ENCODE data around the gene GABRR2.

Gene GABRR2

GRCh38 chr6:89282749-89283148, 32.4 kb downstream of the GABRR2 start:
- H3F3A ChIP-seq (ENCODE audit: insufficient read depth) = no peaks in the 10 kb centered on the region
- H3K27ac ChIP-seq (ENCODE audit: low read depth, low read length) = no peak overlapping the region
- H4K20me1 ChIP-seq (ENCODE audit: low read depth, low read length) = no peaks in the 10 kb centered on the region
- no peak overlapping the region for H3K4me2 ChIP-seq (ENCODE audit: low read depth, low read length, poor library complexity, severe bottlenecking)
- H3K9me3 ChIP-seq (ENCODE audit: insufficient read depth, low read length) = no peaks in the 10 kb centered on the region
- H3K4me3 ChIP-seq (ENCODE audit: insufficient read depth, low read length, poor library complexity, severe bottlenecking) = no peak overlapping the region
- TF ChIP-seq EZH2phosphoT487 (conservative IDR thresholded peaks at IDR 0.05; ENCODE audit: low read length) (no peak), CTCF (IDR thresholded peaks at IDR 0.05; ENCODE audit: insufficient read depth, low read length, poor library complexity, severe bottlenecking) (no peak)
- H3K79me2 ChIP-seq (ENCODE audit: insufficient read depth, low read length) = no peaks in the 10 kb centered on the region
- H3K36me3 ChIP-seq (ENCODE audit: low read length) = no peaks in the 10 kb centered on the region
- H2AFZ ChIP-seq (ENCODE audit: low read depth, low read length, severe bottlenecking) = no peak overlapping the region
- H3K27me3 ChIP-seq (ENCODE audit: low read length) = no peaks in the 10 kb centered on the region
- H3K9me2 ChIP-seq (replicated peaks; ENCODE audit: insufficient read depth, low read length) = no peaks in the 10 kb centered on the region
- H3K9ac ChIP-seq (ENCODE audit: low read length) = no peak overlapping the region

GRCh38 chr6:89281779-89282246, 33.3 kb downstream of the GABRR2 start:
- no peak overlapping the region for H3K27ac ChIP-seq (ENCODE audit: low read depth, low read length)
- no peaks in the 10 kb centered on the region for H3F3A ChIP-seq (ENCODE audit: insufficient read depth)
- H2AFZ ChIP-seq (ENCODE audit: low read depth, low read length, severe bottlenecking) = peak overlapping the region; percentile 73
- no peaks in the 10 kb centered on the region for H3K36me3 ChIP-seq (ENCODE audit: low read length)
- no peaks in the 10 kb centered on the region for H3K9me2 ChIP-seq (replicated peaks; ENCODE audit: insufficient read depth, low read length)
- TF ChIP-seq EZH2phosphoT487 (conservative IDR thresholded peaks at IDR 0.05; ENCODE audit: low read length) (no peak), CTCF (IDR thresholded peaks at IDR 0.05; ENCODE audit: insufficient read depth, low read length, poor library complexity, severe bottlenecking) (peak; percentile 70)
- H3K9ac ChIP-seq (ENCODE audit: low read length) = no peak overlapping the region
- peak overlapping the region; percentile 25 for H3K4me2 ChIP-seq (ENCODE audit: low read depth, low read length, poor library complexity, severe bottlenecking)
- no peaks in the 10 kb centered on the region for H3K27me3 ChIP-seq (ENCODE audit: low read length)
- H4K20me1 ChIP-seq (ENCODE audit: low read depth, low read length) = no peaks in the 10 kb centered on the region
- no peaks in the 10 kb centered on the region for H3K9me3 ChIP-seq (ENCODE audit: insufficient read depth, low read length)
- H3K79me2 ChIP-seq (ENCODE audit: insufficient read depth, low read length) = no peaks in the 10 kb centered on the region
- H3K4me3 ChIP-seq (ENCODE audit: insufficient read depth, low read length, poor library complexity, severe bottlenecking) = no peak overlapping the region

GRCh38 chr6:89278956-89279355, 36.1 kb downstream of the GABRR2 start:
- TF ChIP-seq CTCF (IDR thresholded peaks at IDR 0.05; ENCODE audit: insufficient read depth, low read length, poor library complexity, severe bottlenecking) (no peak), EZH2phosphoT487 (conservative IDR thresholded peaks at IDR 0.05; ENCODE audit: low read length) (no peak)
- Histone ChIP-seq H3K36me3 (ENCODE audit: low read length) (no peaks in the 10 kb centered on the region), H3K79me2 (ENCODE audit: insufficient read depth, low read length) (no peaks in the 10 kb centered on the region), H3K27me3 (ENCODE audit: low read length) (no peaks in the 10 kb centered on the region), H3K4me3 (ENCODE audit: insufficient read depth, low read length, poor library complexity, severe bottlenecking) (no peak overlapping the region), H3K27ac (ENCODE audit: low read depth, low read length) (no peak overlapping the region), H2AFZ (ENCODE audit: low read depth, low read length, severe bottlenecking) (no peak overlapping the region), H4K20me1 (ENCODE audit: low read depth, low read length) (no peaks in the 10 kb centered on the region), H3K9me3 (ENCODE audit: insufficient read depth, low read length) (no peaks in the 10 kb centered on the region), H3K9ac (ENCODE audit: low read length) (no peak overlapping the region), H3K4me2 (ENCODE audit: low read depth, low read length, poor library complexity, severe bottlenecking) (no peak overlapping the region), H3F3A (ENCODE audit: insufficient read depth) (no peaks in the 10 kb centered on the region), H3K9me2 (replicated peaks; ENCODE audit: insufficient read depth, low read length) (no peaks in the 10 kb centered on the region)
